ENCODE measurements around the gene FAHD2A. TPM values are rescaled to one million over a fixed set of nuclear protein-coding genes. Genes with fewer than 3 reads are reported as not detected.

Gene FAHD2A
- total and polyA plus RNA-seq, 2 experiments from 2014 or later: 30.1 to 36.9 TPM

DNA sequence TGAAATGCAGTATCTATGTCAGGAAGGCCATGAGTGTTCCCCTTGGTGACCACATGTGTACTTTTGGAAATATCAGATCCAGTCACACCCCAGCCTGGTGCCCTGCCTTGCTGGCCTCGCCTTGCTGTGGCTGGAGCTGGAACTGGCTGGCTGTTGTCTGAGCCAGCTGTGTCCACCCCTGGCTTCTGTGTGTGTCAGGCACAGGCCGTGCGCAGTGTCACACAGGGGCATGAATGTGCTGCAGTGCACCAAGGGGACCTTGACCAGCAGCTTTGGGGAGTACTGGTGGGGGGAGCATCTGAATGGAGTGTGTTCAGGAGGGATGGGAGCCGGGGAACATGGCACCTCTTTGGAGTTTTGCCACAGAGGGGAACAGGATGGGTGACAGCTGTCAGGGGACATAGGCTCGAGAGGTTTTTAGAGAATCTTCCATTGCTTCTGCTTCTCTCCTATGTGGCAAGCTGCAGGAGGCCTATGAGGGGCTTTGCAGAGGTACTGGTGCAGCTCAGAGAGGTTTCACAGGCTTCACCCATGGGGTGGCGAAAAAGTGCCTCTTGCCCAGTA is 44.7 kb upstream of the FAHD2A start:
- no peaks in the 10 kb centered on the region for H3K36me3 ChIP-seq (replicated peaks; ENCODE audit: insufficient read depth, low read depth)
- 76% methylated on average over 6 of the region's 6 CpGs for WGBS (ENCODE audit: low lambda C conversion rate, missing lambda C conversion rate)
- H3K9me3 ChIP-seq (ENCODE audit: low read depth): no peaks in the 10 kb centered on the region
- no peak overlapping the region for H3K4me3 ChIP-seq
- no peaks in the 10 kb centered on the region for H4K20me1 ChIP-seq (ENCODE audit: insufficient read depth, poor library complexity, severe bottlenecking)
- no peaks in the 10 kb centered on the region for H3K79me2 ChIP-seq
- TF ChIP-seq, protein P1, sequence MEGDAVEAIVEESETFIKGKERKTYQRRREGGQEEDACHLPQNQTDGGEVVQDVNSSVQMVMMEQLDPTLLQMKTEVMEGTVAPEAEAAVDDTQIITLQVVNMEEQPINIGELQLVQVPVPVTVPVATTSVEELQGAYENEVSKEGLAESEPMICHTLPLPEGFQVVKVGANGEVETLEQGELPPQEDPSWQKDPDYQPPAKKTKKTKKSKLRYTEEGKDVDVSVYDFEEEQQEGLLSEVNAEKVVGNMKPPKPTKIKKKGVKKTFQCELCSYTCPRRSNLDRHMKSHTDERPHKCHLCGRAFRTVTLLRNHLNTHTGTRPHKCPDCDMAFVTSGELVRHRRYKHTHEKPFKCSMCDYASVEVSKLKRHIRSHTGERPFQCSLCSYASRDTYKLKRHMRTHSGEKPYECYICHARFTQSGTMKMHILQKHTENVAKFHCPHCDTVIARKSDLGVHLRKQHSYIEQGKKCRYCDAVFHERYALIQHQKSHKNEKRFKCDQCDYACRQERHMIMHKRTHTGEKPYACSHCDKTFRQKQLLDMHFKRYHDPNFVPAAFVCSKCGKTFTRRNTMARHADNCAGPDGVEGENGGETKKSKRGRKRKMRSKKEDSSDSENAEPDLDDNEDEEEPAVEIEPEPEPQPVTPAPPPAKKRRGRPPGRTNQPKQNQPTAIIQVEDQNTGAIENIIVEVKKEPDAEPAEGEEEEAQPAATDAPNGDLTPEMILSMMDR (IDR thresholded peaks at IDR 0.05; ENCODE audit: poor library complexity): no peak
- TF ChIP-seq EZH2phosphoT487 (IDR thresholded peaks at IDR 0.05; ENCODE audit: low read depth, severe bottlenecking, unreplicated experiment) (no peak), EZH2 (IDR thresholded peaks at IDR 0.05; ENCODE audit: borderline replicate concordance) (no peak)
- no peak for DNase-seq (ENCODE audit: low spot score)
- no peak overlapping the region for H3K4me2 ChIP-seq
- H3K4me1 ChIP-seq (ENCODE audit: insufficient read depth): no peaks in the 10 kb centered on the region
- H2AFZ ChIP-seq: no peak overlapping the region
- H3K27me3 ChIP-seq: no peaks in the 10 kb centered on the region
- H3K27ac ChIP-seq: no peak overlapping the region
- no peaks in the 10 kb centered on the region for H3K9me2 ChIP-seq (replicated peaks; ENCODE audit: insufficient read depth)

DNA sequence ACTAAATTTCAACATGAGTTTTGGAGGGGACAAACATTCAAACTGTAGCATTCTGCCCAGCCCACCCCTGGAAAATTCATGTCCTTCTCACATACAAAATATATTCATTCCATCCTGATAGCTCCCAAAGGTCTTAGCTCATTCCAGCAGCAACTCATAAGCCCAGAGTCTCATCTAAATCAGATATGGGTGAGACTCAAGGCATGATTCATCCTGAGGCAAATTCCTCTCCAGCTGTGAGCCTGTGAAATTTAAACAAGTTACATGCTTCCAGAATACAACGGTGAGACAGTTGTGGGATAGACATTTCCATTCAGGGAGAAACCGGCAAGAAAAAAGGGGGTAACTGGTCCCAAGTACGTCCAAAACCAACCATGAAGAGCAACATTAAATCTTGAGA is 43.5 kb upstream of the FAHD2A start:
- Histone ChIP-seq H3K9me2 (replicated peaks; ENCODE audit: insufficient read depth) (no peaks in the 10 kb centered on the region), H2AFZ (no peak overlapping the region), H3K27ac (no peak overlapping the region), H3K4me3 (no peak overlapping the region), H3K4me2 (no peak overlapping the region), H3K4me1 (ENCODE audit: insufficient read depth) (no peaks in the 10 kb centered on the region), H4K20me1 (ENCODE audit: insufficient read depth, poor library complexity, severe bottlenecking) (no peaks in the 10 kb centered on the region), H3K9me3 (ENCODE audit: low read depth) (no peaks in the 10 kb centered on the region), H3K36me3 (replicated peaks; ENCODE audit: insufficient read depth, low read depth) (no peaks in the 10 kb centered on the region), H3K27me3 (no peaks in the 10 kb centered on the region), H3K79me2 (no peaks in the 10 kb centered on the region)
- TF ChIP-seq, protein P1 (IDR thresholded peaks at IDR 0.05; ENCODE audit: poor library complexity): no peak
- TF ChIP-seq EZH2 (IDR thresholded peaks at IDR 0.05; ENCODE audit: borderline replicate concordance): no peak
- TF ChIP-seq EZH2phosphoT487 (IDR thresholded peaks at IDR 0.05; ENCODE audit: low read depth, severe bottlenecking, unreplicated experiment): no peak
- no peak for DNase-seq (ENCODE audit: low spot score)
- 66% methylated on average over 3 of the region's 3 CpGs for WGBS (ENCODE audit: low lambda C conversion rate, missing lambda C conversion rate)

DNA sequence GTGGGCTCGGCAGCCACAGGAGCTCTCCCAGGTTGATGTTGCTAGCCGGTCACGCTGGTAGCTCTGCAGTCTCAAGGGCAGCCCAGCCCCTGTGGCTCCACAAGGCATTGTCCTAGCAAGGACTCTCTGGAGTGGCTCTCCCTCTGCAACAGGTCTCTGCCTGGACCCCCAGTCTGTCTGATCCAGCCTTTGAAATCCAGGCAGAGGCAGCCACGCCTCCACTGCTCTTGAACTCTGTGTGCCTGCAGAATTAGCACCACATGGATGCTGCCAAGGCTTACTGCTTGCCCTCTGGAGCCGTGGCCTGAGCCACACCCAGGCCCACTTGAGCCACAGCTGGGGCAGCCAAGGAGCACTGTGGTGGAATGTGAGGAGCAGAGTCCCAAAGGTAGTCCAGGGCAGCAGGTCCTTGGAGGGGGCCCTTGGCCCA is 43.0 kb upstream of the FAHD2A start:
- Histone ChIP-seq H3K9me3 (ENCODE audit: low read depth) (no peaks in the 10 kb centered on the region), H2AFZ (no peak overlapping the region), H3K4me3 (no peak overlapping the region), H3K4me1 (ENCODE audit: insufficient read depth) (no peaks in the 10 kb centered on the region), H3K36me3 (replicated peaks; ENCODE audit: insufficient read depth, low read depth) (no peaks in the 10 kb centered on the region), H3K79me2 (no peaks in the 10 kb centered on the region), H3K27ac (no peak overlapping the region), H3K9me2 (replicated peaks; ENCODE audit: insufficient read depth) (no peaks in the 10 kb centered on the region), H4K20me1 (ENCODE audit: insufficient read depth, poor library complexity, severe bottlenecking) (no peaks in the 10 kb centered on the region), H3K4me2 (no peak overlapping the region), H3K27me3 (no peaks in the 10 kb centered on the region)
- 61% methylated on average over 5 of the region's 5 CpGs for WGBS (ENCODE audit: low lambda C conversion rate, missing lambda C conversion rate)
- TF ChIP-seq EZH2phosphoT487 (IDR thresholded peaks at IDR 0.05; ENCODE audit: low read depth, severe bottlenecking, unreplicated experiment) (no peak), EZH2 (IDR thresholded peaks at IDR 0.05; ENCODE audit: borderline replicate concordance) (no peak)
- TF ChIP-seq, protein P1 (IDR thresholded peaks at IDR 0.05; ENCODE audit: poor library complexity): no peak
- no peak for DNase-seq (ENCODE audit: low spot score)

All from hepatocyte (in vitro differentiated cells).